ENCODE results near the gene MAGEC3. TPM values are rescaled to one million over a fixed set of nuclear protein-coding genes. Genes with fewer than 3 reads are reported as not detected.

The MAGEC3 gene
- total RNA-seq, 4 donors from 2014 or later, result not detected

GRCh38 chrX:141897690-141898089 is 59.6 kb downstream of the MAGEC3 start:
- Histone ChIP-seq H3K36me3 (no peaks in the 10 kb centered on the region), H3K27me3 (no peaks in the 10 kb centered on the region), H3K27ac (no peak overlapping the region), H3K4me1 (no peaks in the 10 kb centered on the region), H3K9me3 (no peaks in the 10 kb centered on the region), H3K4me3 (no peak overlapping the region)
- WGBS, 2 donors, result 80 to 94% methylated on average over 2 of the region's 2 CpGs
- no peak for DNase-seq
- intact Hi-C loops (cut with DNase I), result no loop called here
- TF ChIP-seq, protein P1, sequence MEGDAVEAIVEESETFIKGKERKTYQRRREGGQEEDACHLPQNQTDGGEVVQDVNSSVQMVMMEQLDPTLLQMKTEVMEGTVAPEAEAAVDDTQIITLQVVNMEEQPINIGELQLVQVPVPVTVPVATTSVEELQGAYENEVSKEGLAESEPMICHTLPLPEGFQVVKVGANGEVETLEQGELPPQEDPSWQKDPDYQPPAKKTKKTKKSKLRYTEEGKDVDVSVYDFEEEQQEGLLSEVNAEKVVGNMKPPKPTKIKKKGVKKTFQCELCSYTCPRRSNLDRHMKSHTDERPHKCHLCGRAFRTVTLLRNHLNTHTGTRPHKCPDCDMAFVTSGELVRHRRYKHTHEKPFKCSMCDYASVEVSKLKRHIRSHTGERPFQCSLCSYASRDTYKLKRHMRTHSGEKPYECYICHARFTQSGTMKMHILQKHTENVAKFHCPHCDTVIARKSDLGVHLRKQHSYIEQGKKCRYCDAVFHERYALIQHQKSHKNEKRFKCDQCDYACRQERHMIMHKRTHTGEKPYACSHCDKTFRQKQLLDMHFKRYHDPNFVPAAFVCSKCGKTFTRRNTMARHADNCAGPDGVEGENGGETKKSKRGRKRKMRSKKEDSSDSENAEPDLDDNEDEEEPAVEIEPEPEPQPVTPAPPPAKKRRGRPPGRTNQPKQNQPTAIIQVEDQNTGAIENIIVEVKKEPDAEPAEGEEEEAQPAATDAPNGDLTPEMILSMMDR (IDR thresholded peaks at IDR 0.05), result no peak
- no peak for TF ChIP-seq POLR2A (IDR thresholded peaks at IDR 0.05)

- H3K9me3 ChIP-seq, result no peaks in the 10 kb centered on the region
- H3K4me3 ChIP-seq, result no peak overlapping the region
- no peak overlapping the region for H3K27ac ChIP-seq
- intact Hi-C loops (cut with DNase I), result no loop called here
- DNase-seq, result no peak
- H3K27me3 ChIP-seq, result no peaks in the 10 kb centered on the region
- no peaks in the 10 kb centered on the region for H3K36me3 ChIP-seq
- 40 to 93% methylated on average over 1 to 4 of the region's 4 CpGs for WGBS, 2 donors
- TF ChIP-seq POLR2A (IDR thresholded peaks at IDR 0.05), result no peak
- TF ChIP-seq, protein P1 (IDR thresholded peaks at IDR 0.05), result no peak
- H3K4me1 ChIP-seq, result no peaks in the 10 kb centered on the region
These were observed 64.2 kb downstream of the MAGEC3 start for GRCh38 chrX:141902366-141902765.

DNA sequence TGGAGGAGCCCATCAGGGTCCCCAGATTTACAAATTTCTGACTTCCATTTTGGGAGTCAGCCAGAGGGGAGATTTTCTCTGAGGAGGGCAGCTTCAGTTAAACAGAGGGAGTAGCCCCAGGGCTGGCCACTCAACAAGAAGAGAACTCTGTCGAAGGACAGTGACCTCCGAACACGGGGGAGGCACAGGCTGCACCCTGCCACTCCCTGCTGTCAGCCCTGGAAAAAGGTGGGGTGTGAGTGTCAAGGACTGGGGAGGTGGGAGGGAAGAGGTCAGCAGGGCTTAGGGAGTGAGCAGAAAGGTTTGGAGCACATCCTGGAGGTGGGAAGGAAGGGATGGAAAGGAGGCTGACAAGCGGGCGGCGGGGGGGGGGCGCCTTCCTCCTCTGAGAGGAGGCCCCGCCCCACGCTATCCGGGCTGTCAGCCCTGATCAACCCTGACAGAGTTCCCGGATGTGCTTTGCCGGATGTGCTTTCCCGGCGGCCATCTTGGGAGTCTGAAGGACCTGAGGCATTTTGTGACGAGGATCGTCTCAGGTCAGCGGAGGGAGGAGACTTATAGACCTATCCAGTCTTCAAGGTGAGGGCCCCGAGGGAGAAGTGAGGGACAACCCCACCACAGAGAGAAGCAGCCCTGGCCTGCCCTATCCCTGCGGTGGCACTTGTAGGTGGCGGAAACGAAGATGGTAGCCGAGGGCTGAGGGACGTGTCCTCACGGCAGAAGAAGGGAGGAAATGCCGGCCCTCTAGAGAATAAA is 65.5 kb downstream of the MAGEC3 start, which contains the start of gene MAGEC1:
Gene MAGEC1, plus strand, starts transcription at position 495 of the 756 bp plus-strand sequence. CDS start 1,179 bp downstream, outside the sequence.
- Histone ChIP-seq H3K27ac (no peak within 1 kb of the TSS), H3K4me1 (no peaks in the 10 kb centered on the region), H3K9me3 (no peaks in the 10 kb centered on the region), H3K36me3 (no peaks in the 10 kb centered on the region), H3K4me3 (no peak within 1 kb of the TSS), H3K27me3 (no peaks in the 10 kb centered on the region)
- 93% methylated on average over 5 to 18 of the region's 25 CpGs for WGBS, 2 donors
- intact Hi-C loops (cut with DNase I), result no loop called here
- TF ChIP-seq POLR2A (IDR thresholded peaks at IDR 0.05), result no peak
- TF ChIP-seq, protein P1 (IDR thresholded peaks at IDR 0.05), result no peak
- no peak for DNase-seq

- Histone ChIP-seq H3K9me3 (no peaks in the 10 kb centered on the region), H3K27ac (no peak overlapping the region), H3K4me1 (no peaks in the 10 kb centered on the region), H3K27me3 (no peaks in the 10 kb centered on the region), H3K36me3 (no peaks in the 10 kb centered on the region), H3K4me3 (no peak overlapping the region)
- WGBS, 2 donors, result 80% methylated on average over 5 of the region's 6 CpGs; no CpG with 5 or more reads in 1 of the 2 donors
- intact Hi-C loops (cut with DNase I), result no loop called here
- TF ChIP-seq POLR2A (IDR thresholded peaks at IDR 0.05), result no peak
- TF ChIP-seq, protein P1 (IDR thresholded peaks at IDR 0.05), result no peak
- DNase-seq, result no peak
These were observed 66.1 kb downstream of the MAGEC3 start for GRCh38 chrX:141904262-141904661.

- no peak overlapping the region for H3K4me3 ChIP-seq
- H3K27ac ChIP-seq, result no peak overlapping the region
- no peaks in the 10 kb centered on the region for H3K9me3 ChIP-seq
- WGBS, 2 donors, result 41 to 58% methylated on average over 2 to 3 of the region's 3 CpGs
- no peaks in the 10 kb centered on the region for H3K36me3 ChIP-seq
- intact Hi-C loops (cut with DNase I), result no loop called here
- no peak for DNase-seq
- TF ChIP-seq, protein P1 (IDR thresholded peaks at IDR 0.05), result no peak
- no peak for TF ChIP-seq POLR2A (IDR thresholded peaks at IDR 0.05)
- no peaks in the 10 kb centered on the region for H3K27me3 ChIP-seq
- no peaks in the 10 kb centered on the region for H3K4me1 ChIP-seq
These were observed 79.7 kb downstream of the MAGEC3 start for GRCh38 chrX:141917801-141918200.
